ENCODE measurements around the gene INTS1.
A peak's percentile ranks its signal among the peaks of the same experiment; 100 is the strongest.

INTS1 gene

DNA sequence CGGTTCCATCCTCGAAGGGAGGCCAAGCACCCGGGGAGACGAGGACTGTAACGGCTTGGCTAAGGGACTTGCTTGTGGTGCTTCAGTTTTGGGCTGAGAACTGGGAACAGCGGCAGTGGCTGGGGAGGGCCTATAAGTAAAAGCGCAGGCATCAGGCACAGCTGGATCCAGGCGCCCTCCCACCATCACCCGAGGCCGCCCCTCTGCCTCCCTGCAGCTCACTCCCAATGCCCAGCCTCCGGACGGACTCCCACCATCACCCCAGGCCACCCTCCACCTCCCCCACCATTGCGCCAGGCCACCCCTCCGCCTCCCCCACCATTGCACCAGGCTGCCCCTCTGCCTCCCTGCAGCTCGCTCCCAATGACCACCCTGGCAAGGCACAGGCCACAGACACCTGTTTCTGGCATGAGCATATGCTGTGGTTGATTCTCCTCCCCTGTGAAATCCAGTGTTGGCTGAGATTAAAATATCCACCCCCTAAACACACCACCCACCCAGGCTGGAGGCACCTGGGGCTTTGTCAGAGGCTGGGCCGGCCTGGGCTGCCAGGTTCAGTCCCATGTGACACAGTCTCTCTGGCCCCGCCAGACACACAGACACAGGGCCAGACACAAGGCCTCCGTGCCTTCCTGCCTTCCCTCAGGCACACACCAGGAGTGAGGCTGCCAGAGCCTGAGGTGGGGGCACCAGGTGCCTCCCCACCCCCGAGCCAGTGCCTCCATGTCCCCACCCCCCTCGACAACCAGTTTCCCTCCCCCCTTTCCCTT is 61.6 kb downstream of the INTS1 start:
- Histone ChIP-seq H3K27ac (no peak overlapping the region), H3K36me3 (ENCODE audit: insufficient read depth) (no peaks in the 10 kb centered on the region), H4K20me1 (ENCODE audit: insufficient read depth) (no peaks in the 10 kb centered on the region), H3K4me3 (IDR thresholded peaks at IDR 0.05; ENCODE audit: insufficient read depth, low read depth, low read length) (no peak overlapping the region), H3K4me1 (ENCODE audit: low read depth, poor library complexity, severe bottlenecking) (peaks cover 14% of the 10 kb centered on the region), H3K79me2 (ENCODE audit: insufficient read depth, low read depth) (no peaks in the 10 kb centered on the region), H3K9ac (no peak overlapping the region), H3K4me2 (no peak overlapping the region; the same call in 1 of the 2 replicates), H3K27me3 (ENCODE audit: insufficient read depth, low read depth) (peaks cover 60% of the 10 kb centered on the region), H2AFZ (ENCODE audit: low read depth) (no peak overlapping the region)
- TF ChIP-seq CTCF (conservative IDR thresholded peaks at IDR 0.05; ENCODE audit: low read depth, low read length), result no peak

DNA sequence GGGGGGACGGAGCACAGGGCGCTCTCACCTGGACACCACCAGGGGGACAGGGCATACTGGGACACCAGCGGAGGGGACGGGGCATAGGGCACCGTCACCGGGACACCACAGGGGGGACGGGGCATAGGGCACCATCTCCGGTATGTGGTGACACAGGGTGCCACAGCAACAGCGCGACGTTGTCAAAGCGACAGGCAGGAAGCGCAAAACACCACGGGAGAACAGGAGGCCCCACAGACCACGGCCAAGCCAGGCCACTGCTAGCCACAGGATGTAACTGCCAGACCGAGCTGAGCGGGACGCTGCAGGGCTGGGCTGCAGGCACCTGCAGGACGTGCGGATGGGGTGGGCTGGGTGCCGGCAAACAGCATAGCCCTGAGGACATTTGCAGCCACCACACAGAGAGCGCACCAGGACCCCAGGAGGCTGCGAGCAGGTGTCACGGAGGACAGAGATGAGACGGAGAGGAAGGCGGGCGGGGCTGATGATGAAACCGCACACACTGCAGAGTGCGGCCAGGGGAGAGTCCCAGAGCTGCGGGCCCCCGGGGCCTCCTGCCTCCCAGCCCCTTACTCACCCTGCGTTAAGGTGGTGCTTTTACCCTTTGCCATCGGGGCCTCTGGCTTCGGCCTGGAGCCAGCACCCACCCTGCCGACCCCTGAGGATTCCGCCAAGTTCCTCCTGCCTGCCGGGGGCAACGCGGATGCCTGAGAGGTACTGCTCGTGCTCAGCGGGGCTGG is 62.4 kb downstream of the INTS1 start:
- Histone ChIP-seq H3K27me3 (ENCODE audit: insufficient read depth, low read depth) (peaks cover 63% of the 10 kb centered on the region), H3K4me1 (ENCODE audit: low read depth, poor library complexity, severe bottlenecking) (peaks cover 14% of the 10 kb centered on the region), H3K4me2 (peak overlapping the region; percentile 36; the same call in 1 of the 2 replicates), H3K9ac (no peak overlapping the region), H3K79me2 (ENCODE audit: insufficient read depth, low read depth) (no peaks in the 10 kb centered on the region), H4K20me1 (ENCODE audit: insufficient read depth) (no peaks in the 10 kb centered on the region), H3K27ac (no peak overlapping the region), H3K4me3 (IDR thresholded peaks at IDR 0.05; ENCODE audit: insufficient read depth, low read depth, low read length) (no peak overlapping the region), H3K36me3 (ENCODE audit: insufficient read depth) (no peaks in the 10 kb centered on the region), H2AFZ (ENCODE audit: low read depth) (no peak overlapping the region)
- no peak for TF ChIP-seq CTCF (conservative IDR thresholded peaks at IDR 0.05; ENCODE audit: low read depth, low read length)

- H3K9ac ChIP-seq, result no peak overlapping the region
- H3K27ac ChIP-seq, result no peak overlapping the region
- peaks cover 73% of the 10 kb centered on the region for H3K27me3 ChIP-seq (ENCODE audit: insufficient read depth, low read depth)
- H3K36me3 ChIP-seq (ENCODE audit: insufficient read depth), result no peaks in the 10 kb centered on the region
- no peak overlapping the region for H3K4me2 ChIP-seq
- H3K79me2 ChIP-seq (ENCODE audit: insufficient read depth, low read depth), result no peaks in the 10 kb centered on the region
- H3K4me3 ChIP-seq (IDR thresholded peaks at IDR 0.05; ENCODE audit: insufficient read depth, low read depth, low read length), result no peak overlapping the region
- H3K4me1 ChIP-seq (ENCODE audit: low read depth, poor library complexity, severe bottlenecking), result peaks cover 14% of the 10 kb centered on the region
- H4K20me1 ChIP-seq (ENCODE audit: insufficient read depth), result no peaks in the 10 kb centered on the region
- no peak overlapping the region for H2AFZ ChIP-seq (ENCODE audit: low read depth)
- no peak for TF ChIP-seq CTCF (conservative IDR thresholded peaks at IDR 0.05; ENCODE audit: low read depth, low read length)
Measured at GRCh38 chr7:1440620-1441019, 63.6 kb downstream of the INTS1 start.

GRCh38 chr7:1439373-1440363 is 64.5 kb downstream of the INTS1 start:
- no peaks in the 10 kb centered on the region for H3K36me3 ChIP-seq (ENCODE audit: insufficient read depth)
- H3K4me1 ChIP-seq (ENCODE audit: low read depth, poor library complexity, severe bottlenecking), result peaks cover 14% of the 10 kb centered on the region
- no peak overlapping the region for H3K4me3 ChIP-seq (IDR thresholded peaks at IDR 0.05; ENCODE audit: insufficient read depth, low read depth, low read length)
- peaks cover 77% of the 10 kb centered on the region for H3K27me3 ChIP-seq (ENCODE audit: insufficient read depth, low read depth)
- no peak for TF ChIP-seq CTCF (conservative IDR thresholded peaks at IDR 0.05; ENCODE audit: low read depth, low read length)
- no peak overlapping the region for H3K4me2 ChIP-seq
- no peak overlapping the region for H3K9ac ChIP-seq
- H3K27ac ChIP-seq, result no peak overlapping the region
- no peak overlapping the region for H2AFZ ChIP-seq (ENCODE audit: low read depth)
- no peaks in the 10 kb centered on the region for H4K20me1 ChIP-seq (ENCODE audit: insufficient read depth)
- H3K79me2 ChIP-seq (ENCODE audit: insufficient read depth, low read depth), result no peaks in the 10 kb centered on the region
